ENCODE measurements around the gene MARCHF9.
"Not testable (repeated sequence)": the region's sequence is repeated elsewhere in the genome, so short reads cannot be mapped to it uniquely, and the experiment has no call there.

The MARCHF9 gene

GRCh38 chr12:57774634-57775033 is 19.7 kb downstream of the MARCHF9 start:
- not testable (repeated sequence) for H3K9me3 Mint-ChIP-seq, H3K27ac Mint-ChIP-seq, ATAC-seq, H3K27me3 Mint-ChIP-seq, H3K4me3 Mint-ChIP-seq, DNase-seq
- Mint-ChIP-seq H3K4me1 (peaks cover 33% of the 10 kb centered on the region), H3K36me3 (ENCODE audit: low read depth) (peaks cover 24% of the 10 kb centered on the region)

- Mint-ChIP-seq H3K4me3 (no peak overlapping the region), H3K27ac (no peak overlapping the region), H3K36me3 (ENCODE audit: low read depth) (peaks cover 19% of the 10 kb centered on the region), H3K9me3 (no peaks in the 10 kb centered on the region), H3K4me1 (peaks cover 30% of the 10 kb centered on the region), H3K27me3 (no peaks in the 10 kb centered on the region)
- no peak for DNase-seq
- ATAC-seq: no peak
Measured at GRCh38 chr12:57775044-57775443, 20.1 kb downstream of the MARCHF9 start.

GRCh38 chr12:57775563-57776246 is 20.8 kb downstream of the MARCHF9 start:
- Mint-ChIP-seq H3K4me1 (peaks cover 25% of the 10 kb centered on the region), H3K27ac (no peak overlapping the region), H3K36me3 (ENCODE audit: low read depth) (peaks cover 14% of the 10 kb centered on the region), H3K4me3 (no peak overlapping the region), H3K9me3 (no peaks in the 10 kb centered on the region), H3K27me3 (no peaks in the 10 kb centered on the region)
- DNase-seq: no peak
- no peak for ATAC-seq

GRCh38 chr12:57776247-57776587 is 21.3 kb downstream of the MARCHF9 start:
- H3K4me3 Mint-ChIP-seq: no peak overlapping the region

GRCh38 chr12:57777367-57777766 is 22.5 kb downstream of the MARCHF9 start:
- peaks cover 28% of the 10 kb centered on the region for H3K4me1 Mint-ChIP-seq
- H3K36me3 Mint-ChIP-seq (ENCODE audit: low read depth): peaks cover 7% of the 10 kb centered on the region
- no peak overlapping the region for H3K4me3 Mint-ChIP-seq
- H3K9me3 Mint-ChIP-seq: no peaks in the 10 kb centered on the region
- H3K27me3 Mint-ChIP-seq: no peaks in the 10 kb centered on the region
- ATAC-seq (no peak), DNase-seq (no peak)
- no peak overlapping the region for H3K27ac Mint-ChIP-seq

More at GRCh38 chr12:57776247-57776587, 21.3 kb downstream of the MARCHF9 start:
- Mint-ChIP-seq H3K4me1 (peaks cover 22% of the 10 kb centered on the region), H3K27ac (no peak overlapping the region), H3K9me3 (no peaks in the 10 kb centered on the region), H3K27me3 (no peaks in the 10 kb centered on the region), H3K36me3 (ENCODE audit: low read depth) (peaks cover 11% of the 10 kb centered on the region)
- DNase-seq (no peak), ATAC-seq (no peak)

- Mint-ChIP-seq H3K4me1 (peaks cover 31% of the 10 kb centered on the region), H3K9me3 (no peaks in the 10 kb centered on the region), H3K4me3 (no peak overlapping the region), H3K27me3 (no peaks in the 10 kb centered on the region), H3K27ac (no peak overlapping the region), H3K36me3 (ENCODE audit: low read depth) (peaks cover 9% of the 10 kb centered on the region)
- no peak for DNase-seq
- ATAC-seq: no peak
Measured at GRCh38 chr12:57777911-57778310, 23.0 kb downstream of the MARCHF9 start.

GRCh38 chr12:57779736-57780135 is 24.8 kb downstream of the MARCHF9 start:
- Mint-ChIP-seq H3K4me1 (peaks cover 32% of the 10 kb centered on the region), H3K27ac (no peak overlapping the region), H3K4me3 (no peak overlapping the region), H3K9me3 (no peaks in the 10 kb centered on the region), H3K36me3 (ENCODE audit: low read depth) (peaks cover 13% of the 10 kb centered on the region), H3K27me3 (no peaks in the 10 kb centered on the region)
- ATAC-seq (no peak), DNase-seq (no peak)

GRCh38 chr12:57780284-57780897 is 25.5 kb downstream of the MARCHF9 start:
- no peaks in the 10 kb centered on the region for H3K27me3 Mint-ChIP-seq
- H3K4me3 Mint-ChIP-seq: no peak overlapping the region
- ATAC-seq (no peak), DNase-seq (no peak)
- H3K9me3 Mint-ChIP-seq: no peaks in the 10 kb centered on the region
- H3K4me1 Mint-ChIP-seq: peaks cover 32% of the 10 kb centered on the region
- H3K27ac Mint-ChIP-seq: no peak overlapping the region
- H3K36me3 Mint-ChIP-seq (ENCODE audit: low read depth): peaks cover 13% of the 10 kb centered on the region

GRCh38 chr12:57781244-57781643 is 26.3 kb downstream of the MARCHF9 start:
- Mint-ChIP-seq H3K4me1 (peaks cover 31% of the 10 kb centered on the region), H3K36me3 (ENCODE audit: low read depth) (peaks cover 13% of the 10 kb centered on the region), H3K27ac (peak overlapping the region; percentile 98), H3K27me3 (no peaks in the 10 kb centered on the region), H3K9me3 (no peaks in the 10 kb centered on the region), H3K4me3 (no peak overlapping the region)
- no peak for DNase-seq
- ATAC-seq: no peak

- ATAC-seq (no peak), DNase-seq (no peak)
- Mint-ChIP-seq H3K4me3 (no peak overlapping the region), H3K4me1 (peaks cover 33% of the 10 kb centered on the region), H3K9me3 (no peaks in the 10 kb centered on the region), H3K36me3 (ENCODE audit: low read depth) (peaks cover 16% of the 10 kb centered on the region), H3K27ac (peak overlapping the region; percentile 98), H3K27me3 (no peaks in the 10 kb centered on the region)
Measured at GRCh38 chr12:57781801-57782200, 26.9 kb downstream of the MARCHF9 start.

- no peak for DNase-seq
- H3K4me1 Mint-ChIP-seq: peaks cover 33% of the 10 kb centered on the region
Measured at GRCh38 chr12:57782243-57782607, 27.3 kb downstream of the MARCHF9 start.

GRCh38 chr12:57782608-57783465 is 27.9 kb downstream of the MARCHF9 start, which contains the start of gene TSFM:
TSFM (plus strand) TSS chr12:57782787; CDS start chr12:57782802, 15 bp downstream.
- Mint-ChIP-seq H3K4me1 (peaks cover 33% of the 10 kb centered on the region), H3K27me3 (no peaks in the 10 kb centered on the region), H3K9me3 (no peaks in the 10 kb centered on the region), H3K36me3 (ENCODE audit: low read depth) (peaks cover 19% of the 10 kb centered on the region), H3K4me3 (peak within 1 kb of the TSS; percentile 97), H3K27ac (peak within 1 kb of the TSS; percentile 98)
- peak; percentile 88 for ATAC-seq
- DNase-seq: peak; percentile 99

More at GRCh38 chr12:57782243-57782607, 27.3 kb downstream of the MARCHF9 start:
- Mint-ChIP-seq H3K27ac (peak overlapping the region; percentile 98), H3K36me3 (ENCODE audit: low read depth) (peaks cover 16% of the 10 kb centered on the region), H3K4me3 (peak overlapping the region; percentile 97), H3K27me3 (no peaks in the 10 kb centered on the region), H3K9me3 (no peaks in the 10 kb centered on the region)
- ATAC-seq: no peak

- no peaks in the 10 kb centered on the region for H3K9me3 Mint-ChIP-seq
- peak overlapping the region; percentile 98 for H3K27ac Mint-ChIP-seq
- no peak for ATAC-seq
- H3K4me1 Mint-ChIP-seq: peaks cover 33% of the 10 kb centered on the region
- DNase-seq: no peak
- peak overlapping the region; percentile 97 for H3K4me3 Mint-ChIP-seq
- peaks cover 21% of the 10 kb centered on the region for H3K36me3 Mint-ChIP-seq (ENCODE audit: low read depth)
- H3K27me3 Mint-ChIP-seq: no peaks in the 10 kb centered on the region
Measured at GRCh38 chr12:57783466-57783801, 28.5 kb downstream of the MARCHF9 start.

GRCh38 chr12:57783861-57784260 is 29.0 kb downstream of the MARCHF9 start:
- no peak for ATAC-seq
- H3K27me3 Mint-ChIP-seq: no peaks in the 10 kb centered on the region

GRCh38 chr12:57793920-57794319 is 39.0 kb downstream of the MARCHF9 start:
- H3K27me3 Mint-ChIP-seq: no peaks in the 10 kb centered on the region
- H3K9me3 Mint-ChIP-seq: no peaks in the 10 kb centered on the region
- no peak overlapping the region for H3K4me3 Mint-ChIP-seq
- peaks cover 8% of the 10 kb centered on the region for H3K4me1 Mint-ChIP-seq
- ATAC-seq: no peak
- H3K27ac Mint-ChIP-seq: no peak overlapping the region
- no peak for DNase-seq
- H3K36me3 Mint-ChIP-seq (ENCODE audit: low read depth): peaks cover 51% of the 10 kb centered on the region

More at GRCh38 chr12:57783861-57784260, 29.0 kb downstream of the MARCHF9 start:
- Mint-ChIP-seq H3K4me1 (peaks cover 33% of the 10 kb centered on the region), H3K9me3 (no peaks in the 10 kb centered on the region), H3K4me3 (peak overlapping the region; percentile 97), H3K36me3 (ENCODE audit: low read depth) (peaks cover 25% of the 10 kb centered on the region), H3K27ac (peak overlapping the region; percentile 60)
- no peak for DNase-seq
